LNCaP clone FGC (cell line): ENCODE measurements around the gene ARHGEF12.

Experiments used
- DNase-seq: peaks from one replicate; pipeline ENCODE4 v3.0.0-alpha.2; 2011; ENCODE audit warnings: low read depth
- H3K4me3 ChIP-seq: 2 replicates; pipeline ENCODE4 v1.5.1; 2011; ENCODE audit warnings: mild to moderate bottlenecking, low read depth, low read length, control low read depth
- TF ChIP-seq, protein P1 (sequence below): IDR thresholded peaks from 2 replicates; pipeline ENCODE4 v1.5.1; 2012; ENCODE audit warnings: mild to moderate bottlenecking; ENCODE audit not compliant: control insufficient read depth, insufficient read depth; ENCODE audit errors: extremely low read depth

The ARHGEF12 gene

GRCh38 chr11:120471994-120472393, 135.8 kb downstream of the ARHGEF12 start:
- DNase-seq: no peak
- TF ChIP-seq, protein P1, sequence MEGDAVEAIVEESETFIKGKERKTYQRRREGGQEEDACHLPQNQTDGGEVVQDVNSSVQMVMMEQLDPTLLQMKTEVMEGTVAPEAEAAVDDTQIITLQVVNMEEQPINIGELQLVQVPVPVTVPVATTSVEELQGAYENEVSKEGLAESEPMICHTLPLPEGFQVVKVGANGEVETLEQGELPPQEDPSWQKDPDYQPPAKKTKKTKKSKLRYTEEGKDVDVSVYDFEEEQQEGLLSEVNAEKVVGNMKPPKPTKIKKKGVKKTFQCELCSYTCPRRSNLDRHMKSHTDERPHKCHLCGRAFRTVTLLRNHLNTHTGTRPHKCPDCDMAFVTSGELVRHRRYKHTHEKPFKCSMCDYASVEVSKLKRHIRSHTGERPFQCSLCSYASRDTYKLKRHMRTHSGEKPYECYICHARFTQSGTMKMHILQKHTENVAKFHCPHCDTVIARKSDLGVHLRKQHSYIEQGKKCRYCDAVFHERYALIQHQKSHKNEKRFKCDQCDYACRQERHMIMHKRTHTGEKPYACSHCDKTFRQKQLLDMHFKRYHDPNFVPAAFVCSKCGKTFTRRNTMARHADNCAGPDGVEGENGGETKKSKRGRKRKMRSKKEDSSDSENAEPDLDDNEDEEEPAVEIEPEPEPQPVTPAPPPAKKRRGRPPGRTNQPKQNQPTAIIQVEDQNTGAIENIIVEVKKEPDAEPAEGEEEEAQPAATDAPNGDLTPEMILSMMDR: no peak

GRCh38 chr11:120473503-120473902, 137.3 kb downstream of the ARHGEF12 start:
- H3K4me3 ChIP-seq: no peak overlapping the region
- DNase-seq: no peak
- TF ChIP-seq, protein P1: no peak

More at GRCh38 chr11:120471994-120472393, 135.8 kb downstream of the ARHGEF12 start:
- H3K4me3 ChIP-seq: no peak overlapping the region

DNA sequence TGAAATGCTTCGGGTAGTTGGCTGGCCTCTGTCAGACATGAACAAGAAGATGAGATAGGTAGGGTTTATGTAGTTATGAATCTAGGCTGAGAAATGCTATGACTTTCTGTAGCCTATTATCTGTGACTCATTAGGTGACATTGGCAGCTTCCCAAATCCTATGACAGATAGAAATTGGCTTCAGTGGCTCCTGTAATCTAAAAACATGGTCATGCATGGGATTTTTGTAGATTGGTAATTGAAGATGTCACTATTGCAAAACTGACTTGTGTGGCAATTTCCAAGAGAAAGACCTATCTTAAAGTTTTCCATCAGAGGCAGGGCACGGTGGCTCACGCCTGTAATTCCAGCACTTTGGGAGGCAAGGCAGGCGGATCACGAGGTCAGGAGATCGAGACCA, 145.9 kb downstream of the ARHGEF12 start:
- no peak overlapping the region for H3K4me3 ChIP-seq
- TF ChIP-seq, protein P1: no peak
- DNase-seq: peak; percentile 13

- TF ChIP-seq, protein P1: no peak
- no peak overlapping the region for H3K4me3 ChIP-seq
- no peak for DNase-seq
Observed at GRCh38 chr11:120484722-120485121, 148.5 kb downstream of the ARHGEF12 start.

DNA sequence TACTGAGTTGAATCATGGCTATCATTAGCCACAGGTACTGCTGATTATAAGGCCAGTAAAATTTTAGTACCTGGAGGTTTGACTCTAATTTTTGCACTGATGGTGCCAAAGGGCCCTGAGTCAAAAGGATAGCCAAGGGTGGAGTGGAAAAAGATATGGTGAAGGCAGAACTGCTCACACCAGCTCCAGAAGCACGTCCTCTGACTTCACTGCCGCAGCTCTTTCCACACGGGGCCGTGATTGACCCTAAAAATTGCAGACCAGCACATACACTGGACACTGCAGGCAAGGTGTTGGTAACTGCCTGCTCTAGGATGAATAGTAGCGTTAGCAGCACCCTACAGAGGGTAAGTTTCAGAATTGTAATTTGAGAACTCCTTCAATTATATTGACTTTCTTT, 149.9 kb downstream of the ARHGEF12 start:
- TF ChIP-seq, protein P1: no peak
- DNase-seq: no peak
- no peak overlapping the region for H3K4me3 ChIP-seq

GRCh38 chr11:120489799-120490198, 153.6 kb downstream of the ARHGEF12 start:
- TF ChIP-seq, protein P1: no peak
- H3K4me3 ChIP-seq: no peak overlapping the region
- no peak for DNase-seq

DNA sequence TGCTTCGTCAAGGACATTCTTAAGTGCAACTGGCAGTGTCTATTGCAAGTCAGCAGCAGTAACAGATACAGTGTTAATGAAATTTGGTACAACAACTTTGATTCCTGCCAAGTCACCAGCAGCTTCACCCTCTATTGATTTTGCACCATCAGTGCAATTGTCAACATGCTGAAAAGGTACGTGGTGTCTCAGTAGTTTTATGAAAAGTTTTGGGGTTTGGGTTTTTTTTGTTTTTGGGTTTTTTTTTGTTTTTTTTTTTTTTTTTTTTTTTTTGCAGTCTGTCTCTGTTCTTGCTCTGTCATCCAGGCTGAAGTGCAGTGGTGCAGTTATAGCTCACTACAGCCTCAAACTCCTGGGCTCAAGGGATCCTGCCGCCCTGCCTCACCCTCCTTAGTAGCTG, 156.3 kb downstream of the ARHGEF12 start:
- TF ChIP-seq, protein P1: no peak
- DNase-seq: no peak
- H3K4me3 ChIP-seq: no peak overlapping the region
